ENCODE measurements around the gene SGIP1. TPM values are rescaled to one million over a fixed set of nuclear protein-coding genes. Genes with fewer than 3 reads are reported as not detected.
A peak's percentile ranks its signal among the peaks of the same experiment; 100 is the strongest.

The SGIP1 gene
- total and polyA plus RNA-seq, 7 donors: 0.74 to 3.7 (median 1.0) TPM

DNA sequence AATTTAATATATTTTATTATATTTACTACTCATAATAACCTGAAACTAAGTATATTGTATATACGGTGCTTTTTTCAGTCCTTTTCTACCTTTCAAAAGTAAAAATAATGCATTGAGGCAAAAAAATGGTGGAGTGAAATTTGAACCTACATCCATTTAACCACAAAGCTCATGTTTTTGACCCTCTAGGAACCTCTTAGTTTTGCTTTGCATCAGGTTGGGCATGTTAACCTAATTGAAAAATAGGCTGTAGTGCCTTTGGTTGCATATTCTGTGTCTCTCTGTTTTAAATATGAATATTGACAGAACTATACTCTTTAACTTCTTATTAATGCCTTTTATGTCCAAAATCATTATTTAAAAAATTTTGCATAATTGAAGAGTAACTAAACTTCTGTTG lies 3.8 kb downstream of the SGIP1 start:
- WGBS, 3 donors: 42 to 100% (median 97%) methylated on average over 1 of the region's 1 CpG
- Histone ChIP-seq H3K27ac (no peak overlapping the region), H3K4me3 (no peak overlapping the region), H3K9me3 (no peaks in the 10 kb centered on the region), H3K36me3 (ENCODE audit: insufficient read depth in 1 of 2, low read depth in 1 of 2) (no peaks in the 10 kb centered on the region), H3K4me1 (no peaks in the 10 kb centered on the region), H3K27me3 (ENCODE audit: insufficient read depth in 3 of 3, low read length in 2 of 3) (peaks cover 0 to 20% (median 4%) of the 10 kb centered on the region in 3 donors)
- no peak for TF ChIP-seq CTCF (IDR thresholded peaks at IDR 0.05)
- DNase-seq: no peak
- intact Hi-C loops (cut with DNase I): no loop called here
- ATAC-seq: no peak

DNA sequence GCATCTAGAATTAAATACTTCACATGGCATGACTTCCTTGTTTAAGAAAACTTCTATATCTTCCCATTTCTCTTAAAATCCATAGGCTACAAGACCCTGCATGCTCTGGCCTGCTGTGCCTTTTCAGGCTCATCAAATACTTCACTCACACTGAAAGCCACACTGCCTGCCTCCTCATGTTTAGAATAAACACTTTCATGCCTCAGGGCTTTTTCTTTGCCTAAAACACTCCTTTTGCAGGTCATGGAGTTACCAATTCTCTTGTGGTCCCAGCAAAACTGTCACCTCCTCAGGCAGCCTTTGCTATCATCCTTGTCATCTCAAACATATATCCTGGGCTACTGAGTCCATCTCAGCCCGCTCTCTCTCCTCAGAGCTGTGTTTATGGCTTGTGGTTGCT lies 5.5 kb downstream of the SGIP1 start:
- no peaks in the 10 kb centered on the region for H3K36me3 ChIP-seq (ENCODE audit: insufficient read depth in 1 of 2, low read depth in 1 of 2)
- peaks cover 0 to 2% (median 0%) of the 10 kb centered on the region in 3 donors for H3K27me3 ChIP-seq (ENCODE audit: insufficient read depth in 3 of 3, low read length in 2 of 3)
- H3K9me3 ChIP-seq: no peaks in the 10 kb centered on the region
- ATAC-seq (no peak), DNase-seq (no peak)
- 91 to 95% (median 93%) methylated on average over 1 of the region's 1 CpG for WGBS, 3 donors
- no peak for TF ChIP-seq CTCF (IDR thresholded peaks at IDR 0.05)
- no peak overlapping the region for H3K27ac ChIP-seq
- intact Hi-C loops (cut with DNase I): no loop called here
- H3K4me1 ChIP-seq: no peaks in the 10 kb centered on the region
- no peak overlapping the region for H3K4me3 ChIP-seq

- H3K4me3 ChIP-seq: no peak overlapping the region
- ATAC-seq: no peak
- no peaks in the 10 kb centered on the region for H3K9me3 ChIP-seq
- H3K27ac ChIP-seq: no peak overlapping the region
- WGBS, 3 donors: 71 to 75% (median 75%) methylated on average over 3 of the region's 3 CpGs
- H3K4me1 ChIP-seq: no peaks in the 10 kb centered on the region
- no peak for DNase-seq
- no peaks in the 10 kb centered on the region for H3K27me3 ChIP-seq (ENCODE audit: insufficient read depth in 3 of 3, low read length in 2 of 3)
- intact Hi-C loops (cut with DNase I): no loop called here
- H3K36me3 ChIP-seq (ENCODE audit: insufficient read depth in 1 of 2, low read depth in 1 of 2): no peaks in the 10 kb centered on the region
- no peak for TF ChIP-seq CTCF (IDR thresholded peaks at IDR 0.05)
Measured at GRCh38 chr1:66540434-66541032, 6.6 kb downstream of the SGIP1 start.

GRCh38 chr1:66542314-66542713 lies 8.4 kb downstream of the SGIP1 start:
- H3K36me3 ChIP-seq (ENCODE audit: insufficient read depth in 1 of 2, low read depth in 1 of 2): no peaks in the 10 kb centered on the region
- no peaks in the 10 kb centered on the region for H3K9me3 ChIP-seq
- no peaks in the 10 kb centered on the region for H3K4me1 ChIP-seq
- WGBS, 3 donors: 89 to 93% (median 93%) methylated on average over 8 of the region's 8 CpGs
- ATAC-seq (no peak), DNase-seq (no peak)
- no peak for TF ChIP-seq CTCF (IDR thresholded peaks at IDR 0.05)
- H3K4me3 ChIP-seq: no peak overlapping the region
- peak overlapping the region; percentile 57 for H3K27ac ChIP-seq
- H3K27me3 ChIP-seq (ENCODE audit: insufficient read depth in 3 of 3, low read length in 2 of 3): no peaks in the 10 kb centered on the region
- intact Hi-C loops (cut with DNase I): no loop called here
